BE2C (cell line): ENCODE measurements around the gene AKAP6.

Source experiments
- DNase-seq: peaks from one replicate; pipeline ENCODE4 v3.0.0-alpha.2; 2020
- H3K27me3 ChIP-seq: fragments of 250-450 bp; sonication (Bioruptor Pico); 2 replicates; pipeline ENCODE4 v1.5.1; 2020; ENCODE audit warnings: mild to moderate bottlenecking
- H3K36me3 ChIP-seq: fragments of 250-450 bp; sonication (Bioruptor Pico); 2 replicates; pipeline ENCODE4 v1.5.1; 2020; ENCODE audit warnings: mild to moderate bottlenecking
- H3K4me1 ChIP-seq: fragments of 250-450 bp; sonication (Bioruptor Pico); 2 replicates; pipeline ENCODE4 v1.5.1; 2020
- H3K4me3 ChIP-seq: 2 replicates; pipeline ENCODE4 v1.5.1; 2011; ENCODE audit warnings: low read depth, low read length
- H3K9me3 ChIP-seq: fragments of 250-450 bp; sonication (Bioruptor Pico); 2 replicates; pipeline ENCODE4 v1.5.1; 2020
- TF ChIP-seq, protein P1 (sequence below): IDR thresholded peaks from 2 replicates; pipeline ENCODE4 v1.5.1; 2012; ENCODE audit warnings: mild to moderate bottlenecking, low read depth, low read length

The AKAP6 gene

DNA sequence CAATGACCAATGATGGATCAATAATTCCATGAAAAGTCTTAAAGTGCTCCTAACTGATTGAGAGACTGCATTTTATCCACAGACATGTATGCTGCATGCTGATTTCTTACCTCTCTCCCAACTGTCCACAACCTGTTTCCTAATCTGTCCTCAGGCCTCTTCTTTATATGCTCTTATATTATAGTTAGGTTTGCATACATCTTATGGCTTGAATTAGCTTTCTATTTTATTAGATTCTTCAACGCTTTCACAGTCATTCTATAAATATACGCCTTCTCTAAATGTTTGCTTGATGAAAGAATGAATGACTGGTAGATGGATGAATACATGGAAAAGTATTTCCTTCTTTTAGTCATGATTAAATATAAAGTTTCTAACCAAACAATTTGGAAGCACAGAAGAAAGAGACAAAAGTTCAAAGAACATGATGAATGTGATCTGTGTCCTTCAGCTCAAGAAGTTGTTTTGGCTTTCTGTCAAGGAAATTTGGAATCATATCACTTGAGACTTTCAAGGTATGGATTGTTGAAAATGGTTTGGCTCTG, 517.8 kb downstream of the AKAP6 start:
- H3K9me3 ChIP-seq: no peaks in the 10 kb centered on the region
- no peaks in the 10 kb centered on the region for H3K27me3 ChIP-seq
- no peaks in the 10 kb centered on the region for H3K36me3 ChIP-seq
- TF ChIP-seq, protein P1, sequence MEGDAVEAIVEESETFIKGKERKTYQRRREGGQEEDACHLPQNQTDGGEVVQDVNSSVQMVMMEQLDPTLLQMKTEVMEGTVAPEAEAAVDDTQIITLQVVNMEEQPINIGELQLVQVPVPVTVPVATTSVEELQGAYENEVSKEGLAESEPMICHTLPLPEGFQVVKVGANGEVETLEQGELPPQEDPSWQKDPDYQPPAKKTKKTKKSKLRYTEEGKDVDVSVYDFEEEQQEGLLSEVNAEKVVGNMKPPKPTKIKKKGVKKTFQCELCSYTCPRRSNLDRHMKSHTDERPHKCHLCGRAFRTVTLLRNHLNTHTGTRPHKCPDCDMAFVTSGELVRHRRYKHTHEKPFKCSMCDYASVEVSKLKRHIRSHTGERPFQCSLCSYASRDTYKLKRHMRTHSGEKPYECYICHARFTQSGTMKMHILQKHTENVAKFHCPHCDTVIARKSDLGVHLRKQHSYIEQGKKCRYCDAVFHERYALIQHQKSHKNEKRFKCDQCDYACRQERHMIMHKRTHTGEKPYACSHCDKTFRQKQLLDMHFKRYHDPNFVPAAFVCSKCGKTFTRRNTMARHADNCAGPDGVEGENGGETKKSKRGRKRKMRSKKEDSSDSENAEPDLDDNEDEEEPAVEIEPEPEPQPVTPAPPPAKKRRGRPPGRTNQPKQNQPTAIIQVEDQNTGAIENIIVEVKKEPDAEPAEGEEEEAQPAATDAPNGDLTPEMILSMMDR: no peak
- no peak overlapping the region for H3K4me3 ChIP-seq
- H3K4me1 ChIP-seq: no peaks in the 10 kb centered on the region
- DNase-seq: no peak

DNA sequence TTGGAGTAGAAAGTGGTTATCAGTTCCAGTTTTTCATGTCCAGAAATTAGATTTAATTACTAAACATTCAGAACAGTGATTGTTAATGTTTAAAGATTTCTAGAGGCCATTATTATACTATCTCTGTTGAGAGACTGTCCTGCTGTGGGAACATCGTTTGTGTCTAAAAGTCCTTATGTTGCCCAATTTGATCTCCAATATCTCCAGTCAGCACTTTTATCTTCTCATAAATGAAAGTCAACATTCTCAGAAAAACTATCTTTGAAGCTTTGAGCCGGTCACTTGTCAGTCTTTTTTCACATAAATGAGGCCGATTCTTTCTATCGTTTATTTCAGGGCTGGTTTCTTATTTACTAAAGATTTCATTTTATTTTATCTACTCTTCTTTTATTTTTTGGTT, 518.8 kb downstream of the AKAP6 start:
- DNase-seq: no peak
- H3K4me3 ChIP-seq: no peak overlapping the region
- TF ChIP-seq, protein P1: no peak
- H3K9me3 ChIP-seq: no peaks in the 10 kb centered on the region
- no peaks in the 10 kb centered on the region for H3K36me3 ChIP-seq
- H3K27me3 ChIP-seq: no peaks in the 10 kb centered on the region
- H3K4me1 ChIP-seq: no peaks in the 10 kb centered on the region

DNA sequence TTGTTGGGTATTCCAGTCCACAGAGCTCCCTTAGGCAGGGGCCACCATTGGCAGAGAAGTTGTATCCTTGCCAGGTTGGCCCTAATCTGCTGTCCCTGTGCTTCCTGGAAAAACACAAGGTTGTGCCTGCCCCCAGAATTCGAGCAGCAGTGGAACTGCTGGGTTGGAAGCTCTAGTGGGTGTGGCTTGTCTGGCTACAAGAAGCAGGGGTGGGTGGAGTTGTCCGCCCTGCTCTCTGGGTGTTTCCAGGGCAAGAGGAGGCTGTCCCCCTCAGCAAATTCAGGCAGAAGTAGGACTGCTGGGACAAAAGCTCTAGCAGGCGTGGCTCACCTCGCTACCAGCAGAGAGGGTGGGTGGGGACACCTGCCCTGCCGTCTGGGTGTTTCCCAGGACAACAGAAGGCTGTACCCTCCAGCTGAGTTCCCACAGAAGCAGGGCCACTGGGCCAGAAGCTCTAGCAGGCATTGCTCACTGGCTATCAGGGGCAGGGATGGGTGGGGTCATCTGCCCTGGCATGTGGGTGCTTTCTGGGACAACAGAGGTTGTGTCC, 536.8 kb downstream of the AKAP6 start:
- no peaks in the 10 kb centered on the region for H3K27me3 ChIP-seq
- H3K9me3 ChIP-seq: no peaks in the 10 kb centered on the region
- TF ChIP-seq, protein P1: no peak
- H3K36me3 ChIP-seq: no peaks in the 10 kb centered on the region
- no peaks in the 10 kb centered on the region for H3K4me1 ChIP-seq
- no peak for DNase-seq
- H3K4me3 ChIP-seq: no peak overlapping the region

DNA sequence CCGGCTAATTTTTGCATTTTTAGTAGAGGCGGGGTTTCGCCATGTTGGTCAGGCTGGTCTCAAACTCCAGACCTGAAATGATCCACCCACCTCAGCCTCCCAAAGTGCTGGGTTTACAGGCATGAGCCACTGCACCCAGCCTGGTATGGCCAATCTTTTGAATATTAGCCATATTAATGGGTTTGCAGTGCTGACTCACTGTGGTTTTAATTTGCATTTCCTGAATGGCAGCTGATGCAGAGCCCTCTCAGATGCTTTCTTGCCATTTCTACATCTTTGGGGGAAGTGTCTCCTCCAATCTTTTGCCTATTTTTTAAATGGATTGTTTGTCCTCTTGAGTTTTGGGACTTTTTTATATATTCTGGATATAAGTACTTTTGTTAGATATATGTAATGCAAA, 554.1 kb downstream of the AKAP6 start:
- TF ChIP-seq, protein P1: no peak
- no peaks in the 10 kb centered on the region for H3K36me3 ChIP-seq
- peaks cover 9% of the 10 kb centered on the region; the same call in 1 of the 2 replicates for H3K27me3 ChIP-seq
- H3K4me3 ChIP-seq: no peak overlapping the region
- H3K4me1 ChIP-seq: no peaks in the 10 kb centered on the region
- H3K9me3 ChIP-seq: no peaks in the 10 kb centered on the region
- no peak for DNase-seq
